HK-2 (cell line): ENCODE measurements around the gene SOBP.

Experiments
- DNase-seq: peaks from one replicate; pipeline ENCODE4 v3.0.0-alpha.2; 2018; ENCODE audit not compliant: unreplicated experiment

SOBP gene

GRCh38 chr6:107658920-107659865 lies 169.3 kb downstream of the SOBP start:
- DNase-seq: no peak

- DNase-seq: no peak
These were observed 170.9 kb downstream of the SOBP start for GRCh38 chr6:107660839-107661238.

GRCh38 chr6:107661291-107661690 lies 171.4 kb downstream of the SOBP start:
- DNase-seq: no peak

- DNase-seq: no peak
These were observed 172.4 kb downstream of the SOBP start for GRCh38 chr6:107662333-107662732.

GRCh38 chr6:107663308-107663707 lies 173.4 kb downstream of the SOBP start:
- DNase-seq: no peak

- DNase-seq: no peak
These were observed 175.5 kb downstream of the SOBP start for GRCh38 chr6:107665382-107665781.

GRCh38 chr6:107666084-107666980 lies 176.4 kb downstream of the SOBP start:
- DNase-seq: no peak

GRCh38 chr6:107666981-107667601 lies 177.2 kb downstream of the SOBP start:
- no peak for DNase-seq

GRCh38 chr6:107667790-107668189 lies 177.9 kb downstream of the SOBP start:
- no peak for DNase-seq

GRCh38 chr6:107668743-107669474 lies 179.0 kb downstream of the SOBP start:
- DNase-seq: no peak

GRCh38 chr6:107670792-107671199 lies 180.9 kb downstream of the SOBP start:
- peak; percentile 18 for DNase-seq

GRCh38 chr6:107673076-107673494 lies 183.2 kb downstream of the SOBP start:
- DNase-seq: no peak

GRCh38 chr6:107674995-107675738 lies 185.2 kb downstream of the SOBP start:
- DNase-seq: peak; percentile 79

- DNase-seq: no peak
These were observed 186.1 kb downstream of the SOBP start for GRCh38 chr6:107676042-107676441.

- no peak for DNase-seq
These were observed 187.5 kb downstream of the SOBP start for GRCh38 chr6:107677399-107677798.

- no peak for DNase-seq
These were observed 189.5 kb downstream of the SOBP start for GRCh38 chr6:107679457-107679856.

GRCh38 chr6:107682721-107683120 lies 192.8 kb downstream of the SOBP start:
- DNase-seq: no peak

- no peak for DNase-seq
These were observed 193.3 kb downstream of the SOBP start for GRCh38 chr6:107683183-107683582.

GRCh38 chr6:107684996-107685395 lies 195.1 kb downstream of the SOBP start:
- no peak for DNase-seq

GRCh38 chr6:107689190-107689589 lies 199.3 kb downstream of the SOBP start:
- no peak for DNase-seq
